ENCODE data around the gene NPR1.

Gene NPR1

DNA sequence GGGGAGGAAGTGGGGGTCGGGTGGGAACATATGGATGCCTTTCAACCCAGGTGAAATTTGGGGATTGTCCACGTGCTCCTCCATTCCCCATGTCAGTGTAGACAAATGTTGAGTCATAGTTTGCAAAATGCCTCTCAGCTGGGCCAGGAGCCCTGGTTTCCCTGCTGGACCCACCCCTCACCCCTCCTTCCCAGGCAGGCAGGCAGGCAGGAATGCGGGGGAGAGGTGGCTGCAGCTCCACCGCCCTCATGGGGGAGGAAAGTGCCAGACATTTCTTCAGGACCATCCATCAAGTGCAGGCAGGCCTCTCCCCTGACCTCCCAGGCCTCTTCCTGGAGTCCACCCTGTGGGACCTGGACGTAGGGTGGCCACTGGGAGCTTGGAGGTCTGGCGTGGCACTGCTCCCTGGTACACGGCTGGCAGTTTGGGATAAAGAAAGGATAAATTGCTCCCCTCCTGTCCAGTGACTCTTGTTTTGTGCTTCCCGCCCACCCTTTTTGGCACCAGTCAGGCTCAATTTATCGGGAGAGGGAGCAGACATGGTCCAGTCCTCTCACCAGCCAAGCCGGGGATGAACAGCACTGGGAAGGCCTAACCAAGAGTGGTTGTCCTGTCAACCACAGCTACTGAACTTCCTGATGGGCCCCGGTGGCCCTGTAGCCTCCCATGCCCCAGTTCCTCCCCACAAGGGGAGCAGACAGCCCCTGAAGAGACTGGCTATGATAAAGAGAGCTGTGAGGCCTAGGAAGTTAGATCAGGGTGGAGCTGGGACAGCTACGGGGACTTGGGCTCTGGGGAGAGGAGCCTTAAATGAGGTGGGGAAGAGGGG is 18.9 kb downstream of the NPR1 start (continued):
- TF ChIP-seq ZNF629 (tag by site-specific recombination; IDR thresholded peaks at IDR 0.05): peak; percentile 31; the same call in 1 of the 2 replicates
- peak; percentile 77 for TF ChIP-seq ZSCAN30 (tag by site-specific recombination; IDR thresholded peaks at IDR 0.05)
- peak; percentile 60 for TF ChIP-seq SP2 (tag by site-specific recombination; IDR thresholded peaks at IDR 0.05)
- no peak for TF ChIP-seq ZNF529 (tag by site-specific recombination; IDR thresholded peaks at IDR 0.05; ENCODE audit: insufficient replicate concordance)
- no peak for TF ChIP-seq ZNF791 (tag by site-specific recombination; IDR thresholded peaks at IDR 0.05)
- TF ChIP-seq, protein P1, sequence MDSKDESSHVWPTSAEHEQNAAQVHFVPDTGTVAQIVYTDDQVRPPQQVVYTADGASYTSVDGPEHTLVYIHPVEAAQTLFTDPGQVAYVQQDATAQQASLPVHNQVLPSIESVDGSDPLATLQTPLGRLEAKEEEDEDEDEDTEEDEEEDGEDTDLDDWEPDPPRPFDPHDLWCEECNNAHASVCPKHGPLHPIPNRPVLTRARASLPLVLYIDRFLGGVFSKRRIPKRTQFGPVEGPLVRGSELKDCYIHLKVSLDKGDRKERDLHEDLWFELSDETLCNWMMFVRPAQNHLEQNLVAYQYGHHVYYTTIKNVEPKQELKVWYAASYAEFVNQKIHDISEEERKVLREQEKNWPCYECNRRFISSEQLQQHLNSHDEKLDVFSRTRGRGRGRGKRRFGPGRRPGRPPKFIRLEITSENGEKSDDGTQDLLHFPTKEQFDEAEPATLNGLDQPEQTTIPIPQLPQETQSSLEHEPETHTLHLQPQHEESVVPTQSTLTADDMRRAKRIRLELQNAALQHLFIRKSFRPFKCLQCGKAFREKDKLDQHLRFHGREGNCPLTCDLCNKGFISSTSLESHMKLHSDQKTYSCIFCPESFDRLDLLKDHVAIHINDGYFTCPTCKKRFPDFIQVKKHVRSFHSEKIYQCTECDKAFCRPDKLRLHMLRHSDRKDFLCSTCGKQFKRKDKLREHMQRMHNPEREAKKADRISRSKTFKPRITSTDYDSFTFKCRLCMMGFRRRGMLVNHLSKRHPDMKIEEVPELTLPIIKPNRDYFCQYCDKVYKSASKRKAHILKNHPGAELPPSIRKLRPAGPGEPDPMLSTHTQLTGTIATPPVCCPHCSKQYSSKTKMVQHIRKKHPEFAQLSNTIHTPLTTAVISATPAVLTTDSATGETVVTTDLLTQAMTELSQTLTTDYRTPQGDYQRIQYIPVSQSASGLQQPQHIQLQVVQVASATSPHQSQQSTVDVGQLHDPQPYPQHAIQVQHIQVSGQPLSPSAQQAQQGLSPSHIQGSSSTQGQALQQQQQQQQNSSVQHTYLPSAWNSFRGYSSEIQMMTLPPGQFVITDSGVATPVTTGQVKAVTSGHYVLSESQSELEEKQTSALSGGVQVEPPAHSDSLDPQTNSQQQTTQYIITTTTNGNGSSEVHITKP (tag by site-specific recombination; IDR thresholded peaks at IDR 0.05): peak; percentile 91
- no peak for TF ChIP-seq ZNF514 (tag by site-specific recombination; IDR thresholded peaks at IDR 0.05)
- no peak for TF ChIP-seq ZNF837 (tag by site-specific recombination; IDR thresholded peaks at IDR 0.05)

DNA sequence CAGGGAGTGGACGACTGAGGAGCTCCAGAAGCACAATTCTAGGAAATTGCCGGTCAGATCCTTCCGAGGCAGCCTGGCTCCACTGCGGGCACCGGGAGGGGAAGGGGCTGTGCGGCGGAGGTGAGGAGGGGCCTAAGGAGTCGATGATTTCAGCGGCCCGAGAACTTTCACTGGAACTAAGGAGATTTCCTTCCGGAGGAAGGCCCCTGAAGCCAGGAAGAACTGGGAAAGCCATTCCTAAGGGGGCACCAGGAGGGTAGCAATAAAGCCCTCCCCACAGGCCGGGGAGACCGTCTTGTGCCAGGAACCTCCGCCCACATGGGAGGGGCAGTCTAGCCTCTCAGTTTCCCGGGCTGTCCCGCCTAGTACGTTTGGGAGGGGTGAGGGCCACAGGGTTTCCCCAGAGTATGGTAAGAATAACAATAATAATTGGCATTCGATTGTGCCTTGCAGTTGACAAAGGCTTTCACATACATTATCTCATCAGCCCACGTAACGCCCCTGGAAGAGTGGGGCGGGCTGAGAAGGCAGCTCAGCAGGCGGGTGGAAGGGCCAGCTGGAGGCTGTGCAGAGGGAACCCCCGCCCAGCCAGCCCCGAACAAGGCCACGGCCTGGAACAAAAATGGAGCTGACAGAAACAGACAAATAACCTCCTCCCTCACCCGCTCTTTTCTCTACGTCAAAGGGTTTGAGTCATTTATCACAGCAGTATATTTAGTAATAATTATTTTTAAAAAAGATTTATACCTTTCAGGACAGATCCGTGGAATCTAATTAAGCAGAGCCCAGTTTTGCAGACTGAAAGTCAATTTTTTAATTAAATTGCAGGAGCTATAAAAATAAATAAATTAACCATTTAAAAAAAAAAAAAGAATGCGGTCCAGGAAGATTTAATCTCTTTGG is 19.8 kb downstream of the NPR1 start:
- H3K27ac ChIP-seq (ENCODE audit: extremely low read depth, low read depth, low read length): peak overlapping the region; percentile 2; the same call in 1 of the 2 replicates
- H3K4me1 ChIP-seq (ENCODE audit: control insufficient read depth, insufficient read depth, low read length): no peaks in the 10 kb centered on the region
- no peak overlapping the region for H3K4me3 ChIP-seq (ENCODE audit: low read depth, low read length)
- CTCF ChIA-PET: interaction anchor here (0.7 to 1.1 kb wide), 2 partner anchors 11 to 21 kb away, joined by 3 to 4 read pairs; no protein-coding TSS in a partner anchor
- H3K36me3 ChIP-seq (ENCODE audit: control insufficient read depth in 2 of 2, insufficient read depth in 1 of 2, low read length in 2 of 2): no peaks in the 10 kb centered on the region
- POLR2A ChIA-PET: interaction anchor here (0.5 to 0.9 kb wide), 2 partner anchors 17 to 38 kb away, joined by 3 to 5 read pairs; no protein-coding TSS in a partner anchor
- no peaks in the 10 kb centered on the region for H3K9me3 ChIP-seq (ENCODE audit: control insufficient read depth, insufficient read depth, low read depth, low read length)
- peak; percentile 98 for TF ChIP-seq ZNF341 (tag by site-specific recombination; IDR thresholded peaks at IDR 0.05; ENCODE audit: low read depth)
- TF ChIP-seq, protein P2, sequence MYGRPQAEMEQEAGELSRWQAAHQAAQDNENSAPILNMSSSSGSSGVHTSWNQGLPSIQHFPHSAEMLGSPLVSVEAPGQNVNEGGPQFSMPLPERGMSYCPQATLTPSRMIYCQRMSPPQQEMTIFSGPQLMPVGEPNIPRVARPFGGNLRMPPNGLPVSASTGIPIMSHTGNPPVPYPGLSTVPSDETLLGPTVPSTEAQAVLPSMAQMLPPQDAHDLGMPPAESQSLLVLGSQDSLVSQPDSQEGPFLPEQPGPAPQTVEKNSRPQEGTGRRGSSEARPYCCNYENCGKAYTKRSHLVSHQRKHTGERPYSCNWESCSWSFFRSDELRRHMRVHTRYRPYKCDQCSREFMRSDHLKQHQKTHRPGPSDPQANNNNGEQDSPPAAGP (tag by site-specific recombination; IDR thresholded peaks at IDR 0.05): peak; percentile 93
- TF ChIP-seq, protein P3, sequence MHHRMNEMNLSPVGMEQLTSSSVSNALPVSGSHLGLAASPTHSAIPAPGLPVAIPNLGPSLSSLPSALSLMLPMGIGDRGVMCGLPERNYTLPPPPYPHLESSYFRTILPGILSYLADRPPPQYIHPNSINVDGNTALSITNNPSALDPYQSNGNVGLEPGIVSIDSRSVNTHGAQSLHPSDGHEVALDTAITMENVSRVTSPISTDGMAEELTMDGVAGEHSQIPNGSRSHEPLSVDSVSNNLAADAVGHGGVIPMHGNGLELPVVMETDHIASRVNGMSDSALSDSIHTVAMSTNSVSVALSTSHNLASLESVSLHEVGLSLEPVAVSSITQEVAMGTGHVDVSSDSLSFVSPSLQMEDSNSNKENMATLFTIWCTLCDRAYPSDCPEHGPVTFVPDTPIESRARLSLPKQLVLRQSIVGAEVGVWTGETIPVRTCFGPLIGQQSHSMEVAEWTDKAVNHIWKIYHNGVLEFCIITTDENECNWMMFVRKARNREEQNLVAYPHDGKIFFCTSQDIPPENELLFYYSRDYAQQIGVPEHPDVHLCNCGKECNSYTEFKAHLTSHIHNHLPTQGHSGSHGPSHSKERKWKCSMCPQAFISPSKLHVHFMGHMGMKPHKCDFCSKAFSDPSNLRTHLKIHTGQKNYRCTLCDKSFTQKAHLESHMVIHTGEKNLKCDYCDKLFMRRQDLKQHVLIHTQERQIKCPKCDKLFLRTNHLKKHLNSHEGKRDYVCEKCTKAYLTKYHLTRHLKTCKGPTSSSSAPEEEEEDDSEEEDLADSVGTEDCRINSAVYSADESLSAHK (tag by site-specific recombination; IDR thresholded peaks at IDR 0.05): no peak
- TF ChIP-seq ZNF660 (tag by site-specific recombination; IDR thresholded peaks at IDR 0.05): 0 out of 2 replicates have a peak, but pooled peaks have one; percentile 30
- no peak for TF ChIP-seq ZNF473 (tag by site-specific recombination; IDR thresholded peaks at IDR 0.05)
- peak; percentile 67 for TF ChIP-seq SP3 (tag by site-specific recombination; IDR thresholded peaks at IDR 0.05)
- peak; percentile 91 for TF ChIP-seq ZXDB (tag by site-specific recombination; IDR thresholded peaks at IDR 0.05)
- TF ChIP-seq ZNF629 (tag by site-specific recombination; IDR thresholded peaks at IDR 0.05): peak; percentile 92
- TF ChIP-seq, protein P4, sequence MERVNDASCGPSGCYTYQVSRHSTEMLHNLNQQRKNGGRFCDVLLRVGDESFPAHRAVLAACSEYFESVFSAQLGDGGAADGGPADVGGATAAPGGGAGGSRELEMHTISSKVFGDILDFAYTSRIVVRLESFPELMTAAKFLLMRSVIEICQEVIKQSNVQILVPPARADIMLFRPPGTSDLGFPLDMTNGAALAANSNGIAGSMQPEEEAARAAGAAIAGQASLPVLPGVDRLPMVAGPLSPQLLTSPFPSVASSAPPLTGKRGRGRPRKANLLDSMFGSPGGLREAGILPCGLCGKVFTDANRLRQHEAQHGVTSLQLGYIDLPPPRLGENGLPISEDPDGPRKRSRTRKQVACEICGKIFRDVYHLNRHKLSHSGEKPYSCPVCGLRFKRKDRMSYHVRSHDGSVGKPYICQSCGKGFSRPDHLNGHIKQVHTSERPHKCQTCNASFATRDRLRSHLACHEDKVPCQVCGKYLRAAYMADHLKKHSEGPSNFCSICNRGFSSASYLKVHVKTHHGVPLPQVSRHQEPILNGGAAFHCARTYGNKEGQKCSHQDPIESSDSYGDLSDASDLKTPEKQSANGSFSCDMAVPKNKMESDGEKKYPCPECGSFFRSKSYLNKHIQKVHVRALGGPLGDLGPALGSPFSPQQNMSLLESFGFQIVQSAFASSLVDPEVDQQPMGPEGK (tag by site-specific recombination; IDR thresholded peaks at IDR 0.05): peak; percentile 67; the same call in 1 of the 2 replicates
- TF ChIP-seq, protein P5, sequence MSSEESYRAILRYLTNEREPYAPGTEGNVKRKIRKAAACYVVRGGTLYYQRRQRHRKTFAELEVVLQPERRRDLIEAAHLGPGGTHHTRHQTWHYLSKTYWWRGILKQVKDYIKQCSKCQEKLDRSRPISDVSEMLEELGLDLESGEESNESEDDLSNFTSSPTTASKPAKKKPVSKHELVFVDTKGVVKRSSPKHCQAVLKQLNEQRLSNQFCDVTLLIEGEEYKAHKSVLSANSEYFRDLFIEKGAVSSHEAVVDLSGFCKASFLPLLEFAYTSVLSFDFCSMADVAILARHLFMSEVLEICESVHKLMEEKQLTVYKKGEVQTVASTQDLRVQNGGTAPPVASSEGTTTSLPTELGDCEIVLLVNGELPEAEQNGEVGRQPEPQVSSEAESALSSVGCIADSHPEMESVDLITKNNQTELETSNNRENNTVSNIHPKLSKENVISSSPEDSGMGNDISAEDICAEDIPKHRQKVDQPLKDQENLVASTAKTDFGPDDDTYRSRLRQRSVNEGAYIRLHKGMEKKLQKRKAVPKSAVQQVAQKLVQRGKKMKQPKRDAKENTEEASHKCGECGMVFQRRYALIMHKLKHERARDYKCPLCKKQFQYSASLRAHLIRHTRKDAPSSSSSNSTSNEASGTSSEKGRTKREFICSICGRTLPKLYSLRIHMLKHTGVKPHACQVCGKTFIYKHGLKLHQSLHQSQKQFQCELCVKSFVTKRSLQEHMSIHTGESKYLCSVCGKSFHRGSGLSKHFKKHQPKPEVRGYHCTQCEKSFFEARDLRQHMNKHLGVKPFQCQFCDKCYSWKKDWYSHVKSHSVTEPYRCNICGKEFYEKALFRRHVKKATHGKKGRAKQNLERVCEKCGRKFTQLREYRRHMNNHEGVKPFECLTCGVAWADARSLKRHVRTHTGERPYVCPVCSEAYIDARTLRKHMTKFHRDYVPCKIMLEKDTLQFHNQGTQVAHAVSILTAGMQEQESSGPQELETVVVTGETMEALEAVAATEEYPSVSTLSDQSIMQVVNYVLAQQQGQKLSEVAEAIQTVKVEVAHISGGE (tag by site-specific recombination; conservative IDR thresholded peaks at IDR 0.05; ENCODE audit: low read depth): 0 out of 2 replicates have a peak, but pooled peaks have one; percentile 30
- peak; percentile 94 for TF ChIP-seq ZBTB20 (tag by site-specific recombination; IDR thresholded peaks at IDR 0.05)
- TF ChIP-seq ZNF24 (tag by site-specific recombination; IDR thresholded peaks at IDR 0.05): peak; percentile 65; the same call in 1 of the 2 replicates
- peak; percentile 95 for TF ChIP-seq KLF1 (tag by site-specific recombination; IDR thresholded peaks at IDR 0.05)

Measured in HEK293 (cell line).